DMS53 treated with DMSO at 0.1 percent for 48 hours (cell line): Measurements from ENCODE around the gene PCK1.

ENCODE experiments used
- DNase-seq: peaks from one replicate; lab custom pipeline; 2025; ENCODE audit not compliant: unreplicated experiment; lab: John Stamatoyannopoulos, UW

Gene PCK1

GRCh38 chr20:57576002-57576401 is 15.1 kb downstream of the PCK1 start:
- no peak for DNase-seq

- no peak for DNase-seq
Observed at GRCh38 chr20:57576617-57577550, 16.0 kb downstream of the PCK1 start.

GRCh38 chr20:57577679-57578475 is 17.0 kb downstream of the PCK1 start:
- DNase-seq: no peak

GRCh38 chr20:57578476-57579165 is 17.7 kb downstream of the PCK1 start:
- DNase-seq: no peak

GRCh38 chr20:57579331-57579897 is 18.5 kb downstream of the PCK1 start:
- DNase-seq: no peak

- no peak for DNase-seq
Observed at GRCh38 chr20:57579898-57580447, 19.1 kb downstream of the PCK1 start.

- DNase-seq: no peak
Observed at GRCh38 chr20:57580478-57581201, 19.7 kb downstream of the PCK1 start.

GRCh38 chr20:57581202-57582028 is 20.5 kb downstream of the PCK1 start:
- DNase-seq: no peak

- DNase-seq: no peak
Observed at GRCh38 chr20:57582029-57582378, 21.1 kb downstream of the PCK1 start.

GRCh38 chr20:57582432-57583288 is 21.8 kb downstream of the PCK1 start:
- DNase-seq: no peak

- no peak for DNase-seq
Observed at GRCh38 chr20:57583289-57584257, 22.7 kb downstream of the PCK1 start.

GRCh38 chr20:57584768-57585461 is 24.0 kb downstream of the PCK1 start:
- DNase-seq: no peak

- DNase-seq: no peak
Observed at GRCh38 chr20:57585466-57586213, 24.7 kb downstream of the PCK1 start.

GRCh38 chr20:57586370-57586793 is 25.5 kb downstream of the PCK1 start:
- no peak for DNase-seq

GRCh38 chr20:57586943-57587277 is 26.0 kb downstream of the PCK1 start:
- DNase-seq: no peak
